Heart left ventricle (tissue), 13 donors: ENCODE results near the gene CD2BP2.

ENCODE experiments used
- POLR2A ChIP-seq, 2 donors: fragments of 450-650 bp; IDR thresholded peaks; one replicate each; pipeline ENCODE4 v1.6.1; 2017; ENCODE audit warnings: antibody characterized with exemption in 2 of 2, mild to moderate bottlenecking in 2 of 2, moderate library complexity in 2 of 2
- TF ChIP-seq, protein P1 (sequence below), 12 donors: fragments of 200-600 bp; sonication (generic) in 4 of 12; IDR thresholded peaks; one replicate each; pipeline versions ENCODE4 v1.5.0 to v1.8.0; 2018 to 2022; ENCODE audit warnings: antibody characterized with exemption in 12 of 12, mild to moderate bottlenecking in 5 of 12
- donor health status: ischemic (EF 13 %, LVEDD 7.1; RV severe dilation, severe dysfunction).
- donor health status: DM: no; HTN: yes; CAD: no.
- donor health status: DM: no; HTN: no; CAD: no.
- donor health status: ischemic (EF 25% LVEDD 6.9; RV normal size, moderate dysfunction).
- donor health status: ischemic (EF 25% LVEDD 5.7; RV mildly dilated, moderate dysfunction).
- donor health status: ischemic (EF 35%, LVEDD 5.7; RV mildly dilated, moderate dysfunction).
- donor health status: nonischemic (EF 11% LVEDD 7.7; RV severe dilation, severe dysfunction).
- donor health status: DM: yes; HTN: yes; CAD: no.
- donor health status: PGD.
- donor health status: ischemic (EF 29% LVEDD 5.4; RV normal size, mild dysfunction).
- donor health status: nonischemic (EF 23%, LVEDD 6.1; RV moderate dilation, normal function).

DNA sequence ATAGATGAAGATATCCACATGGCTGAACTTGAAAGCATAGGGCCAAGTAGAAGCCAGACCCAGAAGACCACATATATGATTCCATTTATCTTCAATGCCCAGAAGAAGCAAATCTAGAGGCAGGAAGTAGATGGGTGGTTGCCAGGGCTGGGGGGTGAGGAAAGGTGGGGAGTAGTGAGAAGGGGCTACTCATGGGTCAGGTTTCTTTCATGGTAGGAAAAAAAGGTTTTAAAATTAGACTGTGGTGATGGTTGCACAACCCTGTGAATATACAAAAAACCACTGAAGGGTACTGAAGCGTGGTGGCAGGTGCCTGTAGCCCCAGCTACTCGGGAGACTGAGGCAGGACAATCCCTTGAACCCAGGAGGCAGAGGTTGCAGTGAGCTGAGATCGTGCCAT lies 5.4 kb downstream of the CD2BP2 start:
- no peak for TF ChIP-seq POLR2A (IDR thresholded peaks at IDR 0.05)
- TF ChIP-seq, protein P1, sequence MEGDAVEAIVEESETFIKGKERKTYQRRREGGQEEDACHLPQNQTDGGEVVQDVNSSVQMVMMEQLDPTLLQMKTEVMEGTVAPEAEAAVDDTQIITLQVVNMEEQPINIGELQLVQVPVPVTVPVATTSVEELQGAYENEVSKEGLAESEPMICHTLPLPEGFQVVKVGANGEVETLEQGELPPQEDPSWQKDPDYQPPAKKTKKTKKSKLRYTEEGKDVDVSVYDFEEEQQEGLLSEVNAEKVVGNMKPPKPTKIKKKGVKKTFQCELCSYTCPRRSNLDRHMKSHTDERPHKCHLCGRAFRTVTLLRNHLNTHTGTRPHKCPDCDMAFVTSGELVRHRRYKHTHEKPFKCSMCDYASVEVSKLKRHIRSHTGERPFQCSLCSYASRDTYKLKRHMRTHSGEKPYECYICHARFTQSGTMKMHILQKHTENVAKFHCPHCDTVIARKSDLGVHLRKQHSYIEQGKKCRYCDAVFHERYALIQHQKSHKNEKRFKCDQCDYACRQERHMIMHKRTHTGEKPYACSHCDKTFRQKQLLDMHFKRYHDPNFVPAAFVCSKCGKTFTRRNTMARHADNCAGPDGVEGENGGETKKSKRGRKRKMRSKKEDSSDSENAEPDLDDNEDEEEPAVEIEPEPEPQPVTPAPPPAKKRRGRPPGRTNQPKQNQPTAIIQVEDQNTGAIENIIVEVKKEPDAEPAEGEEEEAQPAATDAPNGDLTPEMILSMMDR (IDR thresholded peaks at IDR 0.05): no peak
